Glutamatergic neuron (in vitro differentiated cells): Measurements from ENCODE around the gene PLA2G4A. TPM values are rescaled to one million over a fixed set of nuclear protein-coding genes. Genes with fewer than 3 reads are reported as not detected.

ENCODE experiments used
- DNase-seq: peaks from one replicate; pipeline ENCODE4 v3.0.0; 2022
- H3K27ac Mint-ChIP-seq: one replicate; pipeline ENCODE4 v1.8.0; 2020; ENCODE audit warnings: mild to moderate bottlenecking, mixed read lengths, inconsistent platforms; ENCODE audit not compliant: unreplicated experiment
- H3K27me3 Mint-ChIP-seq: one replicate; pipeline ENCODE4 v1.8.0; 2020; ENCODE audit warnings: mild to moderate bottlenecking, moderate library complexity, mixed read lengths, inconsistent platforms; ENCODE audit not compliant: unreplicated experiment
- H3K36me3 Mint-ChIP-seq: one replicate; pipeline ENCODE4 v1.8.0; 2020; ENCODE audit warnings: mild to moderate bottlenecking, mixed read lengths, inconsistent platforms; ENCODE audit not compliant: unreplicated experiment
- H3K4me1 Mint-ChIP-seq: one replicate; pipeline ENCODE4 v1.8.0; 2020; ENCODE audit warnings: mild to moderate bottlenecking, low read depth, mixed read lengths, inconsistent platforms; ENCODE audit not compliant: unreplicated experiment
- H3K4me3 Mint-ChIP-seq: one replicate; pipeline ENCODE4 v1.8.0; 2020; ENCODE audit warnings: mild to moderate bottlenecking, mixed read lengths, inconsistent platforms; ENCODE audit not compliant: unreplicated experiment
- H3K9me3 Mint-ChIP-seq: one replicate; pipeline ENCODE4 v1.8.0; 2020; ENCODE audit warnings: mild to moderate bottlenecking, moderate library complexity, mixed read lengths, inconsistent platforms; ENCODE audit not compliant: unreplicated experiment
- CTCF ChIP-seq: fragments of 200-600 bp; sonication (generic); IDR thresholded peaks from one replicate; pipeline ENCODE4 v1.5.0; 2021; ENCODE audit not compliant: partially characterized antibody, unreplicated experiment
- total RNA-seq: library from RNA; stranded (reverse); fragmentation: NEBNext Ultra II Directional; extraction: Animal tissue kit (Norgen Biotek cat#: 25700); gene quantifications from one replicate; pipeline ENCODE4 v1.2.1, GENCODE V29; 2021; ENCODE audit not compliant: unreplicated experiment

The PLA2G4A gene
- total RNA-seq, 1 donor from 2014 or later = not detected

- Mint-ChIP-seq H3K4me3 (no peak overlapping the region), H3K4me1 (peaks cover 19% of the 10 kb centered on the region), H3K36me3 (no peaks in the 10 kb centered on the region), H3K27me3 (peaks cover 8% of the 10 kb centered on the region), H3K9me3 (peaks cover 3% of the 10 kb centered on the region), H3K27ac (no peak overlapping the region)
- no peak for TF ChIP-seq CTCF
- no peak for DNase-seq
These were observed 153.4 kb downstream of the PLA2G4A start for GRCh38 chr1:186982116-186982515.

GRCh38 chr1:186983327-186983726 is 154.6 kb downstream of the PLA2G4A start:
- peaks cover 15% of the 10 kb centered on the region for H3K4me1 Mint-ChIP-seq
- no peak for TF ChIP-seq CTCF
- peaks cover 3% of the 10 kb centered on the region for H3K9me3 Mint-ChIP-seq
- no peak for DNase-seq
- no peak overlapping the region for H3K4me3 Mint-ChIP-seq
- H3K27me3 Mint-ChIP-seq = peaks cover 7% of the 10 kb centered on the region
- no peaks in the 10 kb centered on the region for H3K36me3 Mint-ChIP-seq
- H3K27ac Mint-ChIP-seq = no peak overlapping the region

GRCh38 chr1:186984959-186985358 is 156.2 kb downstream of the PLA2G4A start:
- DNase-seq = no peak
- Mint-ChIP-seq H3K36me3 (no peaks in the 10 kb centered on the region), H3K4me3 (no peak overlapping the region), H3K27me3 (no peaks in the 10 kb centered on the region), H3K9me3 (no peaks in the 10 kb centered on the region), H3K27ac (no peak overlapping the region), H3K4me1 (peaks cover 5% of the 10 kb centered on the region)
- TF ChIP-seq CTCF = no peak

- no peaks in the 10 kb centered on the region for H3K27me3 Mint-ChIP-seq
- H3K27ac Mint-ChIP-seq = no peak overlapping the region
- no peak for DNase-seq
These were observed 157.2 kb downstream of the PLA2G4A start for GRCh38 chr1:186985889-186986491.

More at GRCh38 chr1:186985889-186986491, 157.2 kb downstream of the PLA2G4A start:
- Mint-ChIP-seq H3K4me3 (no peak overlapping the region), H3K4me1 (peaks cover 3% of the 10 kb centered on the region), H3K9me3 (no peaks in the 10 kb centered on the region), H3K36me3 (no peaks in the 10 kb centered on the region)
- TF ChIP-seq CTCF = peak; percentile 73
